ENCODE measurements around the gene LRP10. TPM values are rescaled to one million over a fixed set of nuclear protein-coding genes. Genes with fewer than 3 reads are reported as not detected.
"Not testable (repeated sequence)": the region's sequence is repeated elsewhere in the genome, so short reads cannot be mapped to it uniquely, and the experiment has no call there.

The LRP10 gene
- total RNA-seq, 2 donors from 2014 or later: 124 to 150 TPM

GRCh38 chr14:22908601-22909000, 37.1 kb downstream of the LRP10 start:
- Histone ChIP-seq H3K9me3 (no peaks in the 10 kb centered on the region), H3K4me1 (replicated peaks) (peaks cover 2% of the 10 kb centered on the region), H3K4me3 (no peak overlapping the region), H3K27ac (no peak overlapping the region), H3K36me3 (peaks cover 5 to 14% of the 10 kb centered on the region in 2 donors), H3K27me3 (replicated peaks; ENCODE audit: insufficient read depth) (no peaks in the 10 kb centered on the region)
- no peak for DNase-seq (ENCODE audit: low spot score)
- WGBS: 87% methylated on average over 8 of the region's 8 CpGs
- intact Hi-C loops (cut with DNase I): no loop called here
- TF ChIP-seq CTCF (IDR thresholded peaks at IDR 0.05): no peak
- no peak for TF ChIP-seq POLR2A (IDR thresholded peaks at IDR 0.05)
- no peak for TF ChIP-seq POLR2AphosphoS5 (IDR thresholded peaks at IDR 0.05)

GRCh38 chr14:22910916-22911315, 39.4 kb downstream of the LRP10 start:
- Histone ChIP-seq H3K4me3 (no peak overlapping the region), H3K36me3 (no peaks in the 10 kb centered on the region), H3K27ac (no peak overlapping the region), H3K4me1 (replicated peaks) (no peaks in the 10 kb centered on the region), H3K27me3 (replicated peaks; ENCODE audit: insufficient read depth) (no peaks in the 10 kb centered on the region), H3K9me3 (no peaks in the 10 kb centered on the region)
- TF ChIP-seq POLR2A (IDR thresholded peaks at IDR 0.05) (no peak), POLR2AphosphoS5 (IDR thresholded peaks at IDR 0.05) (no peak), CTCF (IDR thresholded peaks at IDR 0.05) (no peak)
- intact Hi-C loops (cut with DNase I): no loop called here
- no peak for DNase-seq (ENCODE audit: low spot score)
- WGBS: 81% methylated on average over 5 of the region's 5 CpGs

- not testable (repeated sequence) for H3K27me3 ChIP-seq (replicated peaks; ENCODE audit: insufficient read depth); H3K9me3 ChIP-seq; H3K4me3 ChIP-seq; H3K27ac ChIP-seq; DNase-seq (ENCODE audit: low spot score); H3K36me3 ChIP-seq; H3K4me1 ChIP-seq (replicated peaks)
- 95% methylated on average over 4 of the region's 4 CpGs for WGBS
- intact Hi-C loops (cut with DNase I): loop anchor here (5.0 kb wide), 1 partner anchor 43 kb away; the partner anchor contains the start of gene LRP10
These were observed 43.3 kb downstream of the LRP10 start for GRCh38 chr14:22914836-22915235.

GRCh38 chr14:22915886-22916521, 44.5 kb downstream of the LRP10 start:
- DNase-seq (ENCODE audit: low spot score): no peak
- no peak overlapping the region for H3K4me3 ChIP-seq
- H3K27me3 ChIP-seq (replicated peaks; ENCODE audit: insufficient read depth): no peaks in the 10 kb centered on the region
- 77% methylated on average over 8 of the region's 8 CpGs for WGBS
- peaks cover 0 to 5% of the 10 kb centered on the region in 2 donors for H3K36me3 ChIP-seq
- no peak overlapping the region for H3K27ac ChIP-seq
- H3K4me1 ChIP-seq (replicated peaks): no peaks in the 10 kb centered on the region
- TF ChIP-seq POLR2A (IDR thresholded peaks at IDR 0.05) (no peak), POLR2AphosphoS5 (IDR thresholded peaks at IDR 0.05) (no peak), CTCF (IDR thresholded peaks at IDR 0.05) (no peak)
- intact Hi-C loops (cut with DNase I): loop anchor here (5.0 kb wide), 1 partner anchor 44 kb away; the partner anchor contains the start of gene LRP10
- H3K9me3 ChIP-seq: no peaks in the 10 kb centered on the region

DNA sequence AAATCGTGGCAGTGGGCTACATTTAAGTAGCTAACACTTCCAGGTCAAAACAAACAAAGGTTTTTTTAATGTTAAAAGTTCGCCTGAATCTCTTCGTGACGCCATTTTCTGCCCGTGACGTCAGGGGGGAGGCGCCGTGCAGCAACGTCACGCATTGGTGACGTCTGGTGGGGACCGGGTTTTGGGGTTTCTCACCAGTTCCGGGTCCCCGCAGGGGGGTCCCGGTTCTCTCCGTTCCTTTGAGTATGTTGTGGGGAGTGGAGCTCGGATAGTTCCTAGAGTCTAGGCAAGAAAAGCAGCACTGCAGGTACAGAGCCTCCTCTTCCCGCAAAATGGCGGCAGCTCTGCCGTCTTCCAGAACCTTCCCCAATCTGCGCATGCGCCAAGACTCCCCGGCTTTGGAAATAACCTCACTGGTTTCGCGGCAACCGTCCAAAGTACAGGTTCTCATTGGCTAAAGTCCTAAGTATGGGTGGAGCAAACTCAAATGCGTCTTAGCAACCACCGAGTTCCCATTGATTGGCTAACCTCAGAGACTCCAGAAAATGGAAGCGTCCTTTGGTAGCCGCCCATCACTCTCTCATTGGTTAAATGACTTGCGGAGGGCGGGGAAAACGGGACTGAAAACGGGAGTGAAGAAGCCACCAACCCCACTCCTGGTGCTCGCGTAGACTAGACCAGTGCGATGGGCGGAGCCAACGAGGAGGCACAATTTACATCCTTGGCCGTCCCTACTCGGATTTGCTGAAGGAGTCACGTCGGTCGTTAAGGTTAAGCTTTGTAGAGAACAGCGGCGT, 47.5 kb downstream of the LRP10 start, which contains the start of gene RBM23:
Gene RBM23 (minus strand): TSS at position 346 of the 797 bp plus-strand sequence.
- under 1% methylated on average over 46 of the region's 46 CpGs for WGBS
- TF ChIP-seq CTCF (IDR thresholded peaks at IDR 0.05) (peak in 1 of 4 experiments; percentile 29), POLR2A (IDR thresholded peaks at IDR 0.05) (peak; percentile 83), POLR2AphosphoS5 (IDR thresholded peaks at IDR 0.05) (peak; percentile 99)

More for the DNA sequence above, 47.5 kb downstream of the LRP10 start, which contains the start of gene RBM23:
- no peaks in the 10 kb centered on the region for H3K4me1 ChIP-seq (replicated peaks)
- no peaks in the 10 kb centered on the region for H3K27me3 ChIP-seq (replicated peaks; ENCODE audit: insufficient read depth)
- DNase-seq (ENCODE audit: low spot score): peak; percentile 100
- intact Hi-C loops (cut with DNase I): loop anchor here (5.0 kb wide), 1 partner anchor 47 kb away; the partner anchor contains the start of gene LRP10
- peak within 1 kb of the TSS; percentile 97 to 99 for H3K27ac ChIP-seq
- H3K4me3 ChIP-seq: peak within 1 kb of the TSS; percentile 61 to 73
- no peaks in the 10 kb centered on the region for H3K9me3 ChIP-seq
- peaks cover 0 to 11% of the 10 kb centered on the region in 2 donors for H3K36me3 ChIP-seq

All from prostate gland (tissue), 2 donors.